ENCODE data around the gene PFKL. TPM values are rescaled to one million over a fixed set of nuclear protein-coding genes. Genes with fewer than 3 reads are reported as not detected.

Gene PFKL
- total and polyA plus RNA-seq, 2 of the 8 experiments (the other 6 are each of a cell fraction or from before 2014, with no cell fraction given), result 80.2 to 82.3 TPM

DNA sequence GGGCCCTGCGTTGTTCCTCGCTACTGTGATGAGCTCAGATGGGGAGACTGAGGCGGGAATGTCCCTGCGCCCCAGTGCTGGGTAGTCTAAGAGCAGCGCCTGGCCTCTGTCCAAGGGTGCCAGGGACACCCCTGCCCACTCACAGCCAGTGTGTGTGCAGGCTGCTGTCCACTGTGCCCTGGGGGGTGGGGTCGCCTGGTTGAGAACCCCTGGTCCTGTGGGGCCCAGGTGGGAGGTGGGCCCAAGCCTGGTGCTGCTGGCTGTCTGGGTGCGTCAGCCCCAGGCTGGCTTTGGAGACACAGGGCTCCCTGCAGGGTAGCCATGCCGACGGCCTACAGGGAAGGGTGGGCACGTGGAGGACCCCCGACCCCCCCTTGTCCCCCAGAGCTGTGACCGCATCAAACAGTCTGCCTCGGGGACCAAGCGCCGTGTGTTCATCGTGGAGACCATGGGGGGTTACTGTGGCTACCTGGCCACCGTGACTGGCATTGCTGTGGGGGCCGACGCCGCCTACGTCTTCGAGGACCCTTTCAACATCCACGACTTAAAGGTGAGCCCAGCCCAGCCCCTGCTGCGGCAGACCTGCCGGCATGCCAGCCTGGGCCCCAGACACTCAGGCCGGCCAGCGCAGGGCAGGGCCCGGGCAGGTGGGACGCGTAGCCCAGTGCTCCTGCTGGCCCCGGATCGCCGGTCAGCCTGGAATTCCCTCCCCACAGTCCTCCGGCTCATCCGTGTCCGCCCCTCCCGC lies 24.4 kb downstream of the PFKL start (continued):
- no peak for TF ChIP-seq CEBPB (IDR thresholded peaks at IDR 0.05; ENCODE audit: low read depth, low read length)
- no peak for TF ChIP-seq SIRT6 (IDR thresholded peaks at IDR 0.05; ENCODE audit: low read length)
- no peak for TF ChIP-seq PHF8 (conservative IDR thresholded peaks at IDR 0.05; ENCODE audit: low read depth, low read length)
- no peak for TF ChIP-seq CBX5 (IDR thresholded peaks at IDR 0.05; ENCODE audit: low read depth, low read length)
- no peak for TF ChIP-seq BCL11A (IDR thresholded peaks at IDR 0.05; ENCODE audit: low read depth in 2 of 2, low read length in 2 of 2)
- no peak for TF ChIP-seq GTF2F1 (IDR thresholded peaks at IDR 0.05; ENCODE audit: borderline replicate concordance, low read depth, low read length)

All from H1 (cell line).